Measurements from ENCODE around the gene P4HTM. TPM values are rescaled to one million over a fixed set of nuclear protein-coding genes. Genes with fewer than 3 reads are reported as not detected.
A peak's percentile ranks its signal among the peaks of the same experiment; 100 is the strongest.

P4HTM gene
- total and polyA plus RNA-seq, 4 donors = 36.0 to 66.4 (median 47.5) TPM

GRCh38 chr3:48949376-48949717 lies 40.7 kb upstream of the P4HTM start:
- Histone ChIP-seq H3K4me3 (no peak overlapping the region), H3K36me3 (ENCODE audit: control insufficient read depth in 4 of 4, insufficient read depth in 4 of 4, low read length in 4 of 4) (peaks cover 0 to 9% (median 2%) of the 10 kb centered on the region in 4 donors), H3K9ac (ENCODE audit: insufficient read depth in 1 of 2, low read length in 2 of 2) (no peak overlapping the region), H3K27me3 (ENCODE audit: control insufficient read depth in 3 of 3, insufficient read depth in 3 of 3, low read length in 2 of 3) (no peaks in the 10 kb centered on the region), H3K9me3 (ENCODE audit: control insufficient read depth in 4 of 4, insufficient read depth in 3 of 4, low read length in 3 of 4) (no peaks in the 10 kb centered on the region), H3K27ac (ENCODE audit: low read depth in 1 of 2, low read length in 1 of 2) (peak overlapping the region; percentile 15 to 59), H3K4me1 (ENCODE audit: control insufficient read depth in 5 of 5, insufficient read depth in 5 of 5, low read length in 5 of 5) (peaks cover 0 to 20% (median 5%) of the 10 kb centered on the region in 5 donors)
- no peak for TF ChIP-seq CTCF (IDR thresholded peaks at IDR 0.05; ENCODE audit: control extremely low read depth, extremely low read depth)
- WGBS, 2 donors = 50 to 87% methylated on average over 2 of the region's 2 CpGs
- no peak for ATAC-seq (ENCODE audit: insufficient read depth, low FRiP score)
- no peak for DNase-seq

GRCh38 chr3:48950051-48950450 lies 40.0 kb upstream of the P4HTM start:
- peaks cover 0 to 13% (median 5%) of the 10 kb centered on the region in 5 donors for H3K4me1 ChIP-seq (ENCODE audit: control insufficient read depth in 5 of 5, insufficient read depth in 5 of 5, low read length in 5 of 5)
- H3K36me3 ChIP-seq (ENCODE audit: control insufficient read depth in 4 of 4, insufficient read depth in 4 of 4, low read length in 4 of 4) = peaks cover 0 to 9% (median 5%) of the 10 kb centered on the region in 4 donors
- no peak overlapping the region for H3K9ac ChIP-seq (ENCODE audit: insufficient read depth in 1 of 2, low read length in 2 of 2)
- no peak for DNase-seq
- H3K9me3 ChIP-seq (ENCODE audit: control insufficient read depth in 4 of 4, insufficient read depth in 3 of 4, low read length in 3 of 4) = no peaks in the 10 kb centered on the region
- H3K27ac ChIP-seq (ENCODE audit: low read depth in 1 of 2, low read length in 1 of 2) = no peak overlapping the region
- no peak for ATAC-seq (ENCODE audit: insufficient read depth, low FRiP score)
- no peaks in the 10 kb centered on the region for H3K27me3 ChIP-seq (ENCODE audit: control insufficient read depth in 3 of 3, insufficient read depth in 3 of 3, low read length in 2 of 3)
- WGBS, 2 donors = 96 to 97% methylated on average over 1 of the region's 1 CpG
- H3K4me3 ChIP-seq = no peak overlapping the region
- no peak for TF ChIP-seq CTCF (IDR thresholded peaks at IDR 0.05; ENCODE audit: control extremely low read depth, extremely low read depth)

GRCh38 chr3:48951764-48952163 lies 38.3 kb upstream of the P4HTM start:
- H3K27me3 ChIP-seq (ENCODE audit: control insufficient read depth in 3 of 3, insufficient read depth in 3 of 3, low read length in 2 of 3) = no peaks in the 10 kb centered on the region
- TF ChIP-seq CTCF (IDR thresholded peaks at IDR 0.05; ENCODE audit: control extremely low read depth, extremely low read depth) = no peak
- H3K27ac ChIP-seq (ENCODE audit: low read depth in 1 of 2, low read length in 1 of 2) = no peak overlapping the region
- H3K4me3 ChIP-seq = no peak overlapping the region
- no peak for ATAC-seq (ENCODE audit: insufficient read depth, low FRiP score)
- H3K9ac ChIP-seq (ENCODE audit: insufficient read depth in 1 of 2, low read length in 2 of 2) = no peak overlapping the region
- H3K36me3 ChIP-seq (ENCODE audit: control insufficient read depth in 4 of 4, insufficient read depth in 4 of 4, low read length in 4 of 4) = peaks cover 0 to 8% (median 5%) of the 10 kb centered on the region in 4 donors
- no peaks in the 10 kb centered on the region for H3K9me3 ChIP-seq (ENCODE audit: control insufficient read depth in 4 of 4, insufficient read depth in 3 of 4, low read length in 3 of 4)
- 59 to 78% methylated on average over 4 of the region's 4 CpGs for WGBS, 2 donors
- H3K4me1 ChIP-seq (ENCODE audit: control insufficient read depth in 5 of 5, insufficient read depth in 5 of 5, low read length in 5 of 5) = peaks cover 0 to 3% (median 0%) of the 10 kb centered on the region in 5 donors
- no peak for DNase-seq

GRCh38 chr3:48952510-48953118 lies 37.4 kb upstream of the P4HTM start:
- DNase-seq (peak in 1 of 3 donors; percentile 13), ATAC-seq (ENCODE audit: insufficient read depth, low FRiP score) (no peak)
- 84 to 90% methylated on average over 8 of the region's 8 CpGs for WGBS, 2 donors

More at GRCh38 chr3:48952510-48953118, 37.4 kb upstream of the P4HTM start:
- no peak overlapping the region for H3K27ac ChIP-seq (ENCODE audit: low read depth in 1 of 2, low read length in 1 of 2)
- H3K27me3 ChIP-seq (ENCODE audit: control insufficient read depth in 3 of 3, insufficient read depth in 3 of 3, low read length in 2 of 3) = no peaks in the 10 kb centered on the region
- peaks cover 0 to 10% (median 5%) of the 10 kb centered on the region in 4 donors for H3K36me3 ChIP-seq (ENCODE audit: control insufficient read depth in 4 of 4, insufficient read depth in 4 of 4, low read length in 4 of 4)
- peaks cover 0 to 6% (median 0%) of the 10 kb centered on the region in 5 donors for H3K4me1 ChIP-seq (ENCODE audit: control insufficient read depth in 5 of 5, insufficient read depth in 5 of 5, low read length in 5 of 5)
- H3K4me3 ChIP-seq = no peak overlapping the region
- H3K9ac ChIP-seq (ENCODE audit: insufficient read depth in 1 of 2, low read length in 2 of 2) = no peak overlapping the region
- peak; percentile 13 for TF ChIP-seq CTCF (IDR thresholded peaks at IDR 0.05; ENCODE audit: control extremely low read depth, extremely low read depth)
- no peaks in the 10 kb centered on the region for H3K9me3 ChIP-seq (ENCODE audit: control insufficient read depth in 4 of 4, insufficient read depth in 3 of 4, low read length in 3 of 4)
